ENCODE results near the gene MYL9.

The MYL9 gene

DNA sequence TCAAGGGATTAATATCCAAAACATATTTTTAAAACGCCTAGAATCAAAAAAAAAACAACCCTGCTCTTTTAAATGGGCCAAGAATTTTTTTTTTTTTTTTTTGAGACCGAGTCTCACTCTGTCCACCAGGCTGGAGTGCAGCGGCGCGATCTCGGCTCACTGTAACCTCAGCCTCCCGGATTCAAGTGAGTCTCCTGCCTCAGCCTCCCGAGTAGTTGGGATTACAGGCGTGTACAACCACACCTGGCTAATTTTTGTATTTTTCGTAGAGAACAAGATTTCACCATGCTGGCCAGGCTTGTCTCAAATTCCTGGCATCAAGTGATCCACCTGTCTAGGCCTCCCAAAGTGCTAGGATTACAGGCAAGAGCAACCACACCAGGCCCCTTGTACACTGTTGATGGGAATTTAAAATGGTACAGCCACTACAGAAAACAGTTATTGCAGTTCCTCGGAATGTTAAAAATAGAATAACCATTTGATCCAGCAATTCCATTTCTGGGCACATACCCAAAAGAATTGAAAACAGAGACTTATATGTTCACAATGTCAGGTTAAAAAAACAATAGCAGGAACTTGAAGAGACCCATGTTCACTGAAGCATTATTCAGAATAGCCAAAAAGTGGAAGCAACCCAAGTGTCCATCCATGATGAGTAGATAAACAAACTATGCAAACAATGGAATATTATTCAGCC is 3.1 kb upstream of the MYL9 start:
- no peak overlapping the region for H3K4me3 ChIP-seq (ENCODE audit: low read depth, low read length)
- no peak for DNase-seq (ENCODE audit: low read depth)
- TF ChIP-seq, protein P1, sequence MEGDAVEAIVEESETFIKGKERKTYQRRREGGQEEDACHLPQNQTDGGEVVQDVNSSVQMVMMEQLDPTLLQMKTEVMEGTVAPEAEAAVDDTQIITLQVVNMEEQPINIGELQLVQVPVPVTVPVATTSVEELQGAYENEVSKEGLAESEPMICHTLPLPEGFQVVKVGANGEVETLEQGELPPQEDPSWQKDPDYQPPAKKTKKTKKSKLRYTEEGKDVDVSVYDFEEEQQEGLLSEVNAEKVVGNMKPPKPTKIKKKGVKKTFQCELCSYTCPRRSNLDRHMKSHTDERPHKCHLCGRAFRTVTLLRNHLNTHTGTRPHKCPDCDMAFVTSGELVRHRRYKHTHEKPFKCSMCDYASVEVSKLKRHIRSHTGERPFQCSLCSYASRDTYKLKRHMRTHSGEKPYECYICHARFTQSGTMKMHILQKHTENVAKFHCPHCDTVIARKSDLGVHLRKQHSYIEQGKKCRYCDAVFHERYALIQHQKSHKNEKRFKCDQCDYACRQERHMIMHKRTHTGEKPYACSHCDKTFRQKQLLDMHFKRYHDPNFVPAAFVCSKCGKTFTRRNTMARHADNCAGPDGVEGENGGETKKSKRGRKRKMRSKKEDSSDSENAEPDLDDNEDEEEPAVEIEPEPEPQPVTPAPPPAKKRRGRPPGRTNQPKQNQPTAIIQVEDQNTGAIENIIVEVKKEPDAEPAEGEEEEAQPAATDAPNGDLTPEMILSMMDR (IDR thresholded peaks at IDR 0.05; ENCODE audit: control insufficient read depth, extremely low read depth, insufficient read depth): no peak

- no peak overlapping the region for H3K4me3 ChIP-seq (ENCODE audit: low read depth, low read length)
- TF ChIP-seq, protein P1 (IDR thresholded peaks at IDR 0.05; ENCODE audit: control insufficient read depth, extremely low read depth, insufficient read depth): no peak
These were observed 638 bp upstream of the MYL9 start for GRCh38 chr20:36540551-36541211.

DNA sequence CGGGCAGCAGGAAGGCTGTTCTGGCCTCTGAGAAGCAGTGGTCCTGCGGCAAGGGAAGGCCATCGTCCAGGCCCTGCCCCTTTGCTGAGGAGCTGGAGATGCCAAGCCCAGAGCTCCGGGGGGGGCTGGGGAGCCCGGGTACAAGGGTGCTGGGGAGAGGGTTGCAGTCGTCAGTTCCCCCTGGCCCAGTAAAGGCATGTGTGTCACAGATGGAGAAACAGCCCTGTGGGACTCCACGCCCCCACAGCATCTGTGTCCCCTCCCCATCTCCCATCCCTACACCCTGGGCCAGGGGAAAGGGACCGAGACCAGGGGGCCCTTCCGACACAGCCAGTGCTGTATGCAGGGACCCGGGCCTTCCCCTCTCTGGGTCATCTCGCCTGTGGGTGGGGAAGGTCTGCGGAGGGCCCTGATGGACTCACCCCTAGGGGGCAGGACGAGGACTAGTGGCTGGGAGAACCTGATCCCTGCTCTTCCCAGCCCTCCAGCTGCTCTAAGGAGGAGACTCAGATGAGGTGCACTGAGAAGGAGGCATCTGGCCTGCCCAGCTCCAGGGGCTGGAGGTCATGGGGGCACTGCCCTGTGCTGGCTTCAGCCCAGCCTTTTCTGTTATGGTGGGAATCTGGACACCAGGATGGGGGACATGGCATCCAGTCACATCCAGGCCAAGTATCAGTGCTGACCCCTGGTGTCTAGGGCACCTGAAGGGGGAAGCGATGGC is 609 bp downstream of the MYL9 start:
- TF ChIP-seq, protein P1 (IDR thresholded peaks at IDR 0.05; ENCODE audit: control insufficient read depth, extremely low read depth, insufficient read depth): no peak
- no peak for DNase-seq (ENCODE audit: low read depth)
- H3K4me3 ChIP-seq (ENCODE audit: low read depth, low read length): no peak overlapping the region

More at GRCh38 chr20:36540551-36541211, 638 bp upstream of the MYL9 start:
- DNase-seq (ENCODE audit: low read depth): no peak

GRCh38 chr20:36542516-36543183 is 1.3 kb downstream of the MYL9 start:
- TF ChIP-seq, protein P1 (IDR thresholded peaks at IDR 0.05; ENCODE audit: control insufficient read depth, extremely low read depth, insufficient read depth): no peak
- DNase-seq (ENCODE audit: low read depth): no peak
- no peak overlapping the region for H3K4me3 ChIP-seq (ENCODE audit: low read depth, low read length)

- TF ChIP-seq, protein P1 (IDR thresholded peaks at IDR 0.05; ENCODE audit: control insufficient read depth, extremely low read depth, insufficient read depth): no peak
- no peak for DNase-seq (ENCODE audit: low read depth)
- H3K4me3 ChIP-seq (ENCODE audit: low read depth, low read length): no peak overlapping the region
These were observed 2.1 kb downstream of the MYL9 start for GRCh38 chr20:36543184-36544133.
